ENCODE measurements around the gene TRPC4AP. TPM values are rescaled to one million over a fixed set of nuclear protein-coding genes. Genes with fewer than 3 reads are reported as not detected.
A peak's percentile ranks its signal among the peaks of the same experiment; 100 is the strongest.
"Not testable (repeated sequence)": the region's sequence is repeated elsewhere in the genome, so short reads cannot be mapped to it uniquely, and the experiment has no call there.

Gene TRPC4AP, protein sequence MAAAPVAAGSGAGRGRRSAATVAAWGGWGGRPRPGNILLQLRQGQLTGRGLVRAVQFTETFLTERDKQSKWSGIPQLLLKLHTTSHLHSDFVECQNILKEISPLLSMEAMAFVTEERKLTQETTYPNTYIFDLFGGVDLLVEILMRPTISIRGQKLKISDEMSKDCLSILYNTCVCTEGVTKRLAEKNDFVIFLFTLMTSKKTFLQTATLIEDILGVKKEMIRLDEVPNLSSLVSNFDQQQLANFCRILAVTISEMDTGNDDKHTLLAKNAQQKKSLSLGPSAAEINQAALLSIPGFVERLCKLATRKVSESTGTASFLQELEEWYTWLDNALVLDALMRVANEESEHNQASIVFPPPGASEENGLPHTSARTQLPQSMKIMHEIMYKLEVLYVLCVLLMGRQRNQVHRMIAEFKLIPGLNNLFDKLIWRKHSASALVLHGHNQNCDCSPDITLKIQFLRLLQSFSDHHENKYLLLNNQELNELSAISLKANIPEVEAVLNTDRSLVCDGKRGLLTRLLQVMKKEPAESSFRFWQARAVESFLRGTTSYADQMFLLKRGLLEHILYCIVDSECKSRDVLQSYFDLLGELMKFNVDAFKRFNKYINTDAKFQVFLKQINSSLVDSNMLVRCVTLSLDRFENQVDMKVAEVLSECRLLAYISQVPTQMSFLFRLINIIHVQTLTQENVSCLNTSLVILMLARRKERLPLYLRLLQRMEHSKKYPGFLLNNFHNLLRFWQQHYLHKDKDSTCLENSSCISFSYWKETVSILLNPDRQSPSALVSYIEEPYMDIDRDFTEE
- 20.2 and 25.7 TPM in 2 replicates for total RNA-seq (2014; rRNA removed; shearing (Covaris generic))

DNA sequence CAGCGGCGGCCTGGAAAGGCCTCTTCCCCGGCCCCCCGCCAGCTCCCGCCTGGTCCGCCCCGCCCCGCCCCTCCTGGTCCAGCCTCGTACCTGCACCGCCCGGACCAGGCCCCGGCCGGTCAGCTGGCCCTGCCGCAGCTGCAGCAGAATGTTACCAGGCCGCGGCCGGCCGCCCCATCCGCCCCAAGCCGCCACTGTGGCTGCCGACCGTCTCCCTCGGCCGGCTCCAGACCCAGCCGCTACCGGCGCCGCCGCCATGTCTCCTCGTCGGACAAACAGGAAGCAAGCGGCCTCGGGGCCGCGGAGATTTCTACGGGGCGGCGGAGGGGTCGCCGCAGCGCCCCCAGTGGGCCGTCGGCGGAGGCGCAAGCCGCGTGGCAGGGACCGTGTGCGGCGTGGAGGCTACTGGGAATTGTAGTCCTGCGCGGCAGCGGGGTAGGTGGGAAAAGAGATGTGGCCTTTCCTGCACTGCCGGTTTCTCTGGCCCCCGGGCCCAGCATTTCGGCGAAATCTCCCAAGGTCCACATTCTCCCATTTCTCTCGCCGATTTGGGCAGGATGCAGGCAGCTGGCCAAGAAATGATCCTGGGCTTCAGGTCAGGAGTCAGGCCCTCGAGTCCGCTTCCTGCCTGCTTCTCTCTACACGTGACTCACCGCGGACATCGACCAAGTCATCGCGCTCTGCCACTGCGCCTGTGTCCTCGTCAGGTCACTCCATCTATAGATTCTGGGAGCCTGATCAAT lies at the start of gene TRPC4AP:
TSS of gene TRPC4AP (minus strand) at position 284 of the 743 bp plus-strand sequence. CDS start at position 258, 26 bp downstream.
- peak; percentile 92 for DNase-seq (ENCODE audit: low read depth)

DNA sequence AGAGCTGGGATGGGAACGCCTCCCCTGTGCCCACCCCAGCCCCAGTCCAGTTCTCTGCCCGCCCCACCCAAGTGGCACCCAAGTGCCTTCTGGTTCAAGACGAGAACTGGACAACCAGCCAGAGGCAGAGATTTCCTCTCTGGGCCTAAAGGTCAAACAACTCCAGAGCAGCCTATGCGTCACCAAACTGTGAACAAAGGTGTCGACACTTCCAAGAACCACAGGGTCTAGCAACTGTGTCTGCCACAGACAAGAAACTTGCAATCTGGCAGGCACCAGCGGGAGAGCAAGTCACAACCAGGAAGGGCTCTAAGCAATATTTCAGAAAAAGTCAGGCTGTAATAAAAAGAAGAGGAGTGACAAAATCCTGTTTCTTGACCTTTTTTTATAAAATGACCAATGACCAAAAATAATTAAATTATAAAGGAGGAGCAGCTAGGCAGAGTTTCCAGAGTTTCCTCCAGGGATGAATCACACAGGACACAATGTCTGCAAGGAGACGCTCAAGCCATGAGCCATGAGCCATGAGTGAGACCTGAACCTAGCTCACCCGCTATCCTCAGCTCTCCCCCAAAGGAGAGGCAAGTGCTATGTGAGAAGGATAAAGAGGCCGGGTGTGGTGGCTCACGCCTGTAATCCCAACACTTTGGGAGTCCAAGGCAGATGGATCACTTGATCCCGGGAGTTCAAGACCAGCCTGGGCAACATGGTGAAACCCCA lies 43.4 kb upstream of the TRPC4AP start:
- DNase-seq (ENCODE audit: low read depth) = peak; percentile 27

DNA sequence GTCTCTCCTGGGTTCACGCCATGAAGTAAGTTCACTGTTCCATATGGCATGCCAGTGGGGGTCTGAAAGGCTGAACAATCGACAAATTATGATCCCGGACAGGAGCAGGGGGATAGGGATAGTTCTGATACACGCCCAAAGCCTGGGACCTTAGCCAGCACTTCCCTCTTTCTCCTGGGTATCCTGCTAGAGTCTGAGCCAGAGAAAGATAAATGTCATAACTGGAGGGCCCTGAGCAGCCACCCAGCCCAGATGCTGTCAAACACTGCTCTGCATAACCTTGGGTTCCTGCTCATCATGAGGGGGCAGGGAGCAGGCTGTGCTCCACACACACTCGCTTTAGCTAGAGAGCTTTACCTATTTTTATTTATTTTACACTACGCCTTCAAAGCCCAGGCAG lies 42.3 kb upstream of the TRPC4AP start:
- DNase-seq (ENCODE audit: low read depth) = no peak

- no peak for DNase-seq (ENCODE audit: low read depth)
Measured at GRCh38 chr20:35134472-35134871, 41.9 kb upstream of the TRPC4AP start.

DNA sequence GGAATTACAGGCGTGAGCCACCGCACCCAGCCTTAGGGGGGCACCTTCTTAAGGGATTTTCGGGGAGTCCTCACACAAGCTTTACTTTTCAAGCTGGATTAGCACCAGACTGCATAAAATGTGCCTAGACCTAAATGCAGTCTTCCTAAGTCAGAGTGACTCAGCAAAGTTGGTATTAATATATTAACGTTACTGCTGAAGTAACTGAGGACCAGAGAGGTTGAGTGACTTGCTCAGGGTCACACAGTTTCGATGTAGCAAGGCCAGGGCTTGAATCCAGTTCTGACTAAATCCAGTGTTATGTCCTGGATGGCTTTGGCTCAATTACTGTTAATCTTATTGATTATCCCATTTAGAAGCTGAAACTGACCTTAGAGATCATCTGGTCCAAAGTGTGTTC lies 41.1 kb upstream of the TRPC4AP start:
- DNase-seq (ENCODE audit: low read depth) = no peak

GRCh38 chr20:35133031-35133430 lies 40.4 kb upstream of the TRPC4AP start:
- no peak for DNase-seq (ENCODE audit: low read depth)

- DNase-seq (ENCODE audit: low read depth) = no peak
Measured at GRCh38 chr20:35131934-35132333, 39.3 kb upstream of the TRPC4AP start.

DNA sequence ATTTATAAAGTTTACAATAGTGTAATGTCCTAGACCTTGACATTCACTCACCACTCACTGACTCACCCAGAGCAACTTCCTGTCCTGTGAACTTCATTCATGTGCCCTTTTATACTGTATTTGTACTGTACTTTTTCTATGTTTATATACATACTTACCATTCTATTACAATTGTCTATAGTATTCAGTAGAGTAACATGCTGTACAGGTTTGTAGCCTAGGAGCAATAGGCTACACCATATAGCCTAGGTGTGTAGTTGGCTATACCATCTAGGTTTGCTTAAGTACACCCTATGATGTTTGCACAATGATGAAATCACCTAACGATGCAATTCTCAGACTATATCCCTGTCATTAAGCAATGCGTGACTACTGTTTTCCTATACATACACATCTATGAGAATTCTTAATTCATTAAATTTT lies 37.1 kb upstream of the TRPC4AP start:
- DNase-seq (ENCODE audit: low read depth) = peak; percentile 23

GRCh38 chr20:35125753-35126152 lies 33.1 kb upstream of the TRPC4AP start:
- no peak for DNase-seq (ENCODE audit: low read depth)

DNA sequence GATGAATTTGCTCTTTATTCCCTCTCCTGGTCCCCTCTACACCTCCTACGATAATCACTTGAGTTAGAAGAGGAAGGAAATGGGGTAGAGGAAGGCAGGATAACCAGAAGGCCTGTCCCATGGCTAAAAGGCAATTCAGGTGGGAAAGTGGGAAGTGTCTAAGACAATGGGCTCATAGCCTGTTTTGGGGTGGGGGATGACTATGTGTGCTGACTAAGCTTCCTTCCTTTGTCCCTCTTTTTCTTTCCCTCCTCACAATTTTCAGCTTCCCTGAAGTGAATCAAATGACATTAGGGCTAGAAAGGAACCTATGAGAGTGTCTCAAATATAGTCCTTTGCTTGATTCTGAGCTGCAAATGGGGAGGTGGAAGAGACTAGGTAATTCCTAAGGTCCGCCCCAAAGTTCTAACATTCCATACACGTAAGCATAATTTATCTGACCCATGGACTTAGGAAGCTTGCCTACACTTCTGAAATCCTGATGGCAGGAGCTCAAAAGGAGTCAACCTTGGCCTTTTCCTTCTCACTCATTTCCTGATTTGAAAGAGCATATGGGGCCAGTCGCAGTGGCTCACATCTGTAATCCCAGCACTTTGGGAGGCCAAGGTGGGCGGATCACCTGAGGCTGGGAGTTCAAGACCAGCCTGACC lies 30.3 kb upstream of the TRPC4AP start:
- DNase-seq (ENCODE audit: low read depth) = no peak

- DNase-seq (ENCODE audit: low read depth) = no peak
Measured at GRCh38 chr20:35121186-35121585, 28.6 kb upstream of the TRPC4AP start.

DNA sequence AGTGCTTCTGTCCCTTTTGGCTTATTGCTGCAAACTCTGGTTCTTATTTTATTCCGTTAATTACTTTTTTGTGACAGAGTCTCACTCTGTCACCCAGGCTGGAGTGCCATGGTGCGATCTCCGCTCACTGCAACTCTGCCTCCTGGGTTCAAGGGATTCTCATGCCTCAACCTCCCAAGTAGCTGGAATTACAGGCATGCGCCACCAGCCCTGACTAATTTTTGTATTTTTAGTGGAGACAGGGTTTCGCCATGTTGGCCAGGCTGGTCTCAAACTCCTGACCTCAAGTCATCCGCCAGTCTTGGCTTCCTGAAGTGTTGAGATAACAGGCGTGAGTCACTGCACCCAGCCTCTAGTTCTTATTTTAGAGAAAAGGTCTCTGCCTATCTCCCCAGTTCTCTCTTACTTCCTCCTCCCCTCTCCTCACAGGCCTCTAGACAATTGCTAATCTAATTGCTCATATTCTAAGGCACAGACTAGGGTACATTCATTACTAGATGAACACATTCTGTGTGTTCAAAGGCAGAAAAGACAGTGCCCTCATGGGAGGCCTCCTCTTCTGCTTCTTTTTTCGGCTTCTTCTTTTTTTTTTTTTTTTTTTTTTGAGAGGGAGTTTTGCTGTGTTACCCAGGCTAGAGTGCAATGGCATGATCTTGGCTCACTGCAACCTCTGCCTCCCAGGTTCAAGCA lies 27.6 kb upstream of the TRPC4AP start:
- peak; percentile 66 for DNase-seq (ENCODE audit: low read depth)

GRCh38 chr20:35117629-35118028 lies 25.0 kb upstream of the TRPC4AP start:
- no peak for DNase-seq (ENCODE audit: low read depth)

GRCh38 chr20:35117196-35117595 lies 24.6 kb upstream of the TRPC4AP start:
- no peak for DNase-seq (ENCODE audit: low read depth)

- DNase-seq (ENCODE audit: low read depth) = no peak
Measured at GRCh38 chr20:35116258-35116657, 23.7 kb upstream of the TRPC4AP start.

DNA sequence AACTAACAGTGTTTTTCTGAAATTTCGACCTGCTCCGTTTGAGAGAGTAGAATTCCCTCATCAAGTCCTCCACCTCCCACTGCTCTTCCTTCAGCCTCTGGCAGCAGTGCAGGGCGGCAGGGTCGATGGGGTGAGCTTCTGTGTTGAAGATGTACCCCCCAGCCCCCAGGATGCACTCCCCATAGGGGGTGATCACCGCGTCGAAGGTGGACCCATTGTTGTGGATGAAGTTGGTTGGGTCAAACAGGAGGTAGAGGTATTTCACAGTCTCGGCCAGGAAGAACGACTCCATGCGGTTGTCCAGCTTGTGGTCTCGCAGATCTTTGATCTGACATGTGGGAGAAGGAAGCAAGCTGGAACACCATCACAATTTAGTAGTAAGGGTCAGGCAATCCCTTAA lies 23.0 kb upstream of the TRPC4AP start:
- DNase-seq (ENCODE audit: low read depth) = no peak

DNA sequence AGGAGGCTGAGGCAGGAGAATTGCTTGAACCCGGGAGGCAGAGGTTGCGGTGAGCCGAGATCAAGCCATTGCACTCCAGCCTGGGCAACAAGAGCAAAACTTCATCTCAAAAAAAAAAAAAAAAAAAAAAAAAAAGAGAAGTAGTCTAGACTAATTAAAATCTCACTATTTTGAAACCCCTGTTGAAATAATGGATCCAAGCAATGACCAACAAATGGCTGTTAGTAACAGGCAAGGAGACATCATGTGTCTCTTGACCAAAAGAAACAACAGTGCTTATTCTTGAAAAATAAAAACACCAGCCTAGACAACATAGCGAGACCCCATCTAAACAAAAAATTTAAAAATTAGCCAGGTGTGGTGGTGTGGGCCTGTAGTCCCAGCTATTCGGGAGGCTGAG lies 19.7 kb upstream of the TRPC4AP start:
- DNase-seq (ENCODE audit: low read depth) = not testable (repeated sequence)

- DNase-seq (ENCODE audit: low read depth) = peak; percentile 55
Measured at GRCh38 chr20:35111141-35111888, 18.7 kb upstream of the TRPC4AP start.

DNA sequence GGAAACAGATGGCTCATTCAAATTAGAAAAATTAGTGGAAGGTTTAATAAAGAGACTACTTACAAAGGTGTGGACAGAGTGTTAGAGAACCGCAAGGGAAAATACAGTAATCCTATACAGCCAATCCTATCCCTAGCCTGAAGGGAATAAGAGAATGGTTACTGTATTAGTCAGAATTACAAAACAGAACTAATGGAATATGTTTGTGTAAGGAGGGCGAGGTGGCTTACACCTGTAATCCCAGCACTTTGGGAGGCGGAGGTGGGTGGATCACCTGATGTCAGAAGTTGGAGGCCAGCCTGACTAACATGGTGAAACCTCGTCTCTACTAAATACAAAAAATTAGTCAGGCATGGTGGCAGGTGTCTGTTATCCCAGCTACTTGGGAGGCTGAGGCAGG lies 16.3 kb upstream of the TRPC4AP start:
- no peak for DNase-seq (ENCODE audit: low read depth)

Measured in Daoy (cell line).